ENCODE measurements around the gene SNX18.

The SNX18 gene

GRCh38 chr5:54541823-54542783 lies 24.5 kb downstream of the SNX18 start:
- no peak for DNase-seq

DNA sequence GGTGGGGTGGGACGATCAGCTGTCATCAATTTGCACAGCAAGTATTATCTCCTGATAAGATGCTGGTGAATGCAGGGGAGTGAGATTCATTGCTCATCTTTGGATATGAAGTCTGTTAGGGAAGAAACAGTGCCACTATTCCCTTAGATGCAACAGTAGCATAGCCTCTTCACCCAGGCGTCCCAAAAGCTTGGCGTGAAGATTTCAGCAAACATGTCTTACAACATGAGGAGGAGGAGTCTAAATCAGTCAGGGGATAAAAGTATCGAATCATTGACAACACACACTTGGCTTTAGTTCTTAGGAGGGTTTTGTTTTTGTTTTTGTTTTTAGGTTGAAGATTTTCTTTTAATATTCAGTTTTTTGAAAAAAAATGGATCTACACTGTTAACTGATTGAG lies 26.5 kb downstream of the SNX18 start:
- DNase-seq: no peak

GRCh38 chr5:54545796-54546195 lies 28.2 kb downstream of the SNX18 start:
- no peak for DNase-seq

DNA sequence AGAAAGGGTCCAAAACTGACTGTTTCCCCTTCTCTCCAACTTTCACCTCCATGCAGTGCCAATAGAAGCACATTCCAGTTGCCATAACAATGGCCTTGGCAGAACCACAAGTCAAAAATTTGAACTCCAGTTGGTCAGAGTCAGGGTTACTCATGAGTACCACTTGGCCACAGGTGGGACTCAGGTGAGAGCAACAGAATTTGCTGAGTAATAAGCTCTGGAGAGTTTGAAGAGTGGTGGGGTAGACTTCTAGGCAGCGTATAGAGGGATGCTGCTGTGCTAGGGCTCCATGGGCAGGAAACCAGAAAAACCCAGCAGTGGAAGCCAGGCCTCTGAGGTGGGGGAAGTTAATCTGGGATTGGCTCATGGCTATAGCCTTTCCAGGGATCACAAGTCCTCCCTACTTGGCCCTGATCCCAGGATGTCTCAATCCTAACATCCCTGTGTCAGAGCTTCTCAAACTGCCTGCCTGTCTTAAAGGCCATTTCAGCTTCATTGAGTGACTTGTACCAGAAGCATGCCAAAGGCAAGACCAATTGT lies 30.2 kb downstream of the SNX18 start:
- no peak for DNase-seq

- DNase-seq: no peak
Observed at GRCh38 chr5:54548565-54548964, 31.0 kb downstream of the SNX18 start.

DNA sequence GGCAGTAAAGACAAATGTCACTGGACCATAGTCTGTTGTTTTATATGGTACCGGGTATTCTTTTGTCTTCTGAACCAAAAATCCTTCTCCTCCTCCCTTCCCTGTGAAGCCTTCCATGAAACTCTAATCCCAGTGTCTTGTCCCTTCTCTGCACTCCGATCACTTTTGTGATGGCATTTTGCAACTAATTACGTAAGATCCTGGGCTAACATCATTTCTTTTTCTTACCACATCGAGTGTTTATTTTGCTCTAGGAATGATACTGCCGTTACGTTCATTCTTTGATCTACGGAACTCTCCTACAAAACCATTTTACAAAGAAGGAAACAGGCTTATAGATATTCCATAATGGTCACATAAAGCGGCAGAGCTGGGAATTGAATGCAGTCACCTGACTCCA lies 33.7 kb downstream of the SNX18 start:
- DNase-seq: no peak

DNA sequence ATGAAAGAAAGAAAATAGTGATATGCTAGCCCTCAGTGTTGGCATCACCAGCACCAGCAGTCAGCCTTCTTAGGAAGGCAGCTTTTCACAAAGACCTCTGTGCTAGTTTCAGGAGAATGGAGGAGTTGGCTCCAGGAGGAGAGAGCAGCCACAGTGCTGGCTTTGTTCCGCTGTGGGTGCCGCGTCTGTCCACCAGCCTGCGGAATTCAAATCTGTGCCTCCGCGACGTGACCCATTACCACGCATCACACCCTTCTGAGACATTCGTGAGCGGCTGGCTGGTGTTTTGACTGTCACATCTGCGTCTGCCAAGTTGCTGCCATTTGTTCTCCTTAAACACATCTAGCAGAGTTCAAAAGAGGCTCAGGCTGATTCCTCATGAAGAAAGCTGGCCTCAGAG lies 34.4 kb downstream of the SNX18 start:
- no peak for DNase-seq

DNA sequence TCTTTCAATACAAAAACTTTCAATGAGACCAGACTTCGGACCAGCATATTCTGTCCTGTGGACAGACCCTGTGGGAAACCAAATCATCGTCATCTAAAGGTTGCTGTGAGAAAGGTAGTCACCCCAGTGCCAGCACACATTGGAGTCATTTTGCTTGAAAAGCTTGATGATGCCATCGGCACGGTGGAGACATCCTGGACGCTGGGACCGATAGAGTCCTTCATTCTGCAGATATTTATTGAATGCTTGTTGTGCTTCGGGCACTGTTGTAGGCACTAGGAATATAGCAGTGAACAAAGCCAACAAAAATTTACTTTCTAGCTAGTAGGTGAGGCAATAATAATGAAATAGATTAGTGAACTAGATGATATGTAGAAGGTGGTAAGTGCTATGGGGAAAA lies 34.9 kb downstream of the SNX18 start:
- no peak for DNase-seq

GRCh38 chr5:54553659-54554207 lies 36.2 kb downstream of the SNX18 start:
- DNase-seq: no peak

- no peak for DNase-seq
Observed at GRCh38 chr5:54556141-54556540, 38.6 kb downstream of the SNX18 start.

DNA sequence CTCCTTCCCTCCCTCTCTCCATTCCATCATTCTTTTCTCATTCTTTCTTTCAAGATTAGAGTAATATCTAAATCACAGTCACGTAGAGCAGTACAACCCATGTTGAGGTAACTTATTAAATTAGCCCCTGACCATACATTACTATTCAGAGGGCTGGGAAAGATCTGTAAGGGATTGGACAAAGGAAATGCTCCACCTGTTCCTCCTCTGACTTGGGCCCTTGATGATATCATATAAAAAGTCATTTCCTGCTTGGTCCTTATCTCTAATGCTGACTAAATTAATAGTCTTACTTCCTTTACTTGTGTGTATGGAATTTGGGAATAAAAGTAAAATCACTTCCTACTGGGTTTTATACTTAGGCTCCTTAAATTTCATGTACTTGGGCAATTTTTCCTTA lies 40.8 kb downstream of the SNX18 start:
- no peak for DNase-seq

DNA sequence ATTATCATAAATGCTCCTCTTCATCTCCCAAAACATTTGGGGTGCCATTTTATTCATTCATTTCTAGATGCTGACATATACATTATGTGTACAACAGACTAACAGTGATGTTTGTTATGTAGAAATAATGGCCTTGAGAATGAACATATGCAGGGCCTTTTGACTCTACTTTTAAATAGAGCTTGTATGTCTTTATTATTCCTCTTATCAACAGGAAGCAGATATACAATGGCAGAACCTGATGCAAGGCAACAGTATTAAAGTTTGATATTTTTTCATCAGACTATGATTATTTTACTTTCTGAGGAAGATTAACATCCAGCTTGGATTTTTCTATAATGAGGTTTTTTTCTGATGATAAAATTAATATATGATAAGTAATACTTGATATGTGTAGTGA lies 44.1 kb downstream of the SNX18 start:
- no peak for DNase-seq

DNA sequence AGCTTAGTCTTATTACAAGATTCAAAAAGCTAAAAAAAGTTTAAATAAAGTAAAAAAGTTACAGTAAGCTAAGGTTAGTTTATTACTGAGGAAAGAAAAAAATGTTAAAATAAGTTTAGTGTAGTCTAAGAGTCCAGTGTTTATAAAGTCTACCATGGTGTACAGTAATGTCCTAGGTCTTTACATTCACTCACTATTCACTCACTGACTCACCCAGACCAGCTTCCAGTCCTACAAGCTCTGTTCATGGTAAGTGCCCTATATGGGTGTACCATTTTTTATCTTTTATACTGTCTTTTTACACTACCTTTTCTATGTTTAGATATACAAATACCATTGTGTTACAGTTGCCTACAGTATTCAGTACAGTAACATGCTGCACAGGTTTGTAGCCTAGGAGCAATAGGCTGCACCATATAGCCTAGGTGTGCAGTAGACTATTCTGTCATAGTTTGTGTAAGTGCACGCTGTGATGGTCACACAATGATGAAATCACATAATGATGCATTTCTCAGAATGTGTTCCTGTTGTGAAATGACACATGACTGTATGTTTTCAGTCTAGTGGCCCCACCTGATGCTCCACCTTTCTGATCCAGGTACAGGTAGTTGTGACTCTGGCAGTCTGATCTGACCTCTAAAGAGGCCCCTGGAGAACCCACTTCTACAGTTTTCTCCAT lies 45.7 kb downstream of the SNX18 start:
- DNase-seq: no peak

DNA sequence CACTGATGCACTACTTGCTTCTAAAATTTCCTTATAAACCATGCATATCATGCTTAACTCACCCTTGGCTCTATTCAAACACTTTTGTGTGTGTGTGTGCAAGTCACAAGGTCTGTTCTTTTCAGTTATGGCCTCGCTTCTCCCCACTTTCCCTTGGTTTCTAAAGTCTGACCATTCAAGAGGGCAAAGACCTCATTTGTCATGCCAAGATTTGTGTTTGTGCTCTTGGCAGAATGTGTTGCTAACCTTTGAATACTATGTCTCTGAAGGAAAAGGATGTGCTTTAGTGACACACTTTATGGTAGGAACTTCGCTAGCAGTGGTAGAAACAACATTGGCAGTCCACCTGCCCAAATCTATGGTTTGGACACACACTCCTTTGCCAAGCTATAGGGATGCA lies 50.4 kb downstream of the SNX18 start:
- DNase-seq: no peak

- DNase-seq: no peak
Observed at GRCh38 chr5:54570916-54571315, 53.4 kb downstream of the SNX18 start.

- DNase-seq: no peak
Observed at GRCh38 chr5:54571462-54571861, 53.9 kb downstream of the SNX18 start.

- DNase-seq: no peak
Observed at GRCh38 chr5:54573812-54574489, 56.4 kb downstream of the SNX18 start.

- DNase-seq: no peak
Observed at GRCh38 chr5:54577528-54577927, 60.0 kb downstream of the SNX18 start.

- no peak for DNase-seq
Observed at GRCh38 chr5:54577937-54578653, 60.5 kb downstream of the SNX18 start.

DNA sequence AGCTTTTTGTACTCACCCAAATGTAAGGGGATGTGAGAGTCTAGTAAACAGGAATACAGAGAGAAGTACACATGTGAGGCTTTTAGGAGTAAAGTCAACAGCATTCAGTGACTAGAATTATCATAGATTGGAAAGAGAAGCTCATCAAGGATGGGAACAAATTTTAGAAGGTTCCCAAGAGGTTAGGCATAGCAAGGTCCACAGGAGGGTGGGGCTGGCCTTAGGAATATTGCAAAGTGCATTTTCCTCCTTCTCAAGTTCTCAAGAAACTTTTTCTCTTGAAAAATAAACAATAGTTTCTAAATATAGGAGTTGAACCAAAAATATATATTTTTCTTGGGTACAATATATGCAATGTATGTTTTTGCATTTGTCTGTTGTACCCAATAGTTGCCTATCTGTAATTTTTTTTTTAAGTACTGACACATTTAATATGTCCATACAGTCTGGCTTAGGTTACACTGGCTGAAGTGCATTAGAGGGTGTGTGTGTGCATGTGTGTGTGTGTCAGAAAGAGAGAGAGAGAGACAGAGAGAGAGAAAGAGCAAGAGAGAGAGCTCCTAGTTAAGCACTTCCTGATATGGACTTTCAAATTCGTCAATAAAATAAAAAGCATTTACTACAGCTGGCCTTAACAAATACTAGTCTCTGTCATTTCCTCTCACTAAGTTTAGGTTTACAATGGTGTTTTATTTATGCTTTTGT lies 62.2 kb downstream of the SNX18 start:
- no peak for DNase-seq

- DNase-seq: no peak
Observed at GRCh38 chr5:54580997-54581811, 63.6 kb downstream of the SNX18 start.
